ENCODE data around the gene MAD1L1. TPM values are rescaled to one million over a fixed set of nuclear protein-coding genes. Genes with fewer than 3 reads are reported as not detected.

MAD1L1 gene
- total RNA-seq, 1 experiment from 2014 or later = 50.8 TPM

DNA sequence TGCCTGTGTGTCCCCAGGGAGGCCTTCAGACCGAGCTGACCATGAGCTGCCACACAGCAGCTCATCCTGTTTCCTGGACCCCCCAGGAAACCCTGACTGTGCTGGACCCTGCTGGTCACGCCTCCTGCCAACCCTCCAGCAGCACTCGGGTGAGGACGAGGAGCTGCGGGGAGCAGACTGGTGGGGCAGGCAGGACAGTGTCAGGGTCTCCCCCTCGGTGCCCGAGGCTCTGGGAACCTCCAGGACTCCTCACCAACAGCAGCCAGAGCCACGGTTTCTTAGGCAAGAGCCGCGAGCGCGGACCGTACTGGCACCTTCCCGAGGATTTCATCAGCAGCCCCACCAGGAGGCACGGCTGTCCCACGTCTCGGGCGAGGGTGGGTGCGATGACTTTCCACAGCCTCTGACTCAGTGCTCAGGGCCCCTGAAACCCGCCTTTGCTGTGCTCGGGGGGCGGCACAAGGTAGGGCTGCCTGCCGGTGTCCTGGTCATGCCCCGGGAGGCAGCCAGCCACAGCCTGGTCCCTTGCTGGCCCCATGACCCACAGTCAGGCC lies 375.8 kb downstream of the MAD1L1 start:
- ChIA-PET CTCF (no interaction called here), POLR2A (ENCODE audit: unreplicated experiment) (interaction anchor here (0.7 kb wide), 1 partner anchor 498 kb away, joined by 4 read pairs; no protein-coding TSS in a partner anchor)
- no TSS peak for BruUV-seq (replicated peaks)
- Histone ChIP-seq H3F3A (ENCODE audit: insufficient read depth, low read depth) (no peaks in the 10 kb centered on the region), H3K4me1 (replicated peaks; ENCODE audit: insufficient read depth) (no peaks in the 10 kb centered on the region), H2AFZ (no peak overlapping the region), H3K27ac (no peak overlapping the region), H3K36me3 (ENCODE audit: low read depth) (no peaks in the 10 kb centered on the region), H3K27me3 (ENCODE audit: insufficient read depth, low read depth) (no peaks in the 10 kb centered on the region), H3K4me2 (no peak overlapping the region), H3K9me2 (ENCODE audit: insufficient read depth) (no peaks in the 10 kb centered on the region), H3K4me3 (no peak overlapping the region), H3K79me2 (ENCODE audit: low read depth) (no peaks in the 10 kb centered on the region), H4K20me1 (ENCODE audit: insufficient read depth) (no peaks in the 10 kb centered on the region), H3K9me3 (ENCODE audit: insufficient read depth, low read depth) (no peaks in the 10 kb centered on the region)
- intact Hi-C loops (cut with micrococcal nuclease; ENCODE audit: unreplicated experiment) = no loop called here
- DNase-seq = no peak
- TF ChIP-seq CTCF (conservative IDR thresholded peaks at IDR 0.05) (no peak), EZH2 (IDR thresholded peaks at IDR 0.05; ENCODE audit: low read depth) (no peak)

DNA sequence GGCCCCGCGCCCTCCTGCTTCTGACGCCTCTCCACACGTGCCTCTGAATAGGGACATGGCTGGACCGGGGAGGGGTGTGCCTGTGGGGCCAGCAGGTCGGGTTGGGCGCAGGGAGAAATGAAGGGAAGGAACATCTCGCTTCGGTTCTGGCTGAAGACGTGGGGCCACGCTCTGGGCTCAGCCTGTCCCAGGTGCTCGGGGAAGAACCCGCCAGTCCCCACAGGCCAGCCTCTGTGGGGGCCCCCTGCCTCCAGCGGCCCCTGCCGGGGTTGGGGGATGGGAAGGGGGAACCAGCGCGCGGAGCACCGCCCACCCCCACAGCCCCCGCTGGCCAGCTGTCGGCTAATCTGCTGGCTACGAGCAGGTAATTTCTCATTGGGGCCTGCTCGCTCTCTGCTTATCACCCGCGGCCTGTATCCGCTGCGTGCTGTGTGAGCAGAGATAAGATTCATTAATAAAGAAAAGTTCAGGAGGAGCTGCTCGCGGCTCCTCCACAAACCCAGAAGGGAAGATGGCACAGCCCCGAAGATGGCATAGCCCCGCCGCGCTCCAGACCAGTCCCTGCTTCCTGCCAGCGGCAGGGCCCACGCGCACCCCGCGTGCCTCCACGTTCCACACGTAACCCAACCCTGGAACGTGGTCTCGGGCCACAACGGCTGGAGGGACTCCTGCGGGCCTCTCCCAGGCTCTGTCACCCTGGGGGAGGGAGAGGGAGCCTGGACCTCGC lies 376.4 kb downstream of the MAD1L1 start:
- Histone ChIP-seq H4K20me1 (ENCODE audit: insufficient read depth) (no peaks in the 10 kb centered on the region), H3K9me3 (ENCODE audit: insufficient read depth, low read depth) (no peaks in the 10 kb centered on the region), H3F3A (ENCODE audit: insufficient read depth, low read depth) (no peaks in the 10 kb centered on the region), H3K4me3 (no peak overlapping the region), H3K4me2 (no peak overlapping the region), H3K27ac (no peak overlapping the region), H2AFZ (no peak overlapping the region), H3K9me2 (ENCODE audit: insufficient read depth) (no peaks in the 10 kb centered on the region), H3K4me1 (replicated peaks; ENCODE audit: insufficient read depth) (no peaks in the 10 kb centered on the region), H3K36me3 (ENCODE audit: low read depth) (no peaks in the 10 kb centered on the region), H3K79me2 (ENCODE audit: low read depth) (no peaks in the 10 kb centered on the region), H3K27me3 (ENCODE audit: insufficient read depth, low read depth) (no peaks in the 10 kb centered on the region)
- intact Hi-C loops (cut with micrococcal nuclease; ENCODE audit: unreplicated experiment) = no loop called here
- CTCF ChIA-PET = no interaction called here
- BruUV-seq (replicated peaks) = no TSS peak
- POLR2A ChIA-PET (ENCODE audit: unreplicated experiment) = interaction anchor here (0.7 kb wide), 1 partner anchor 499 kb away, joined by 4 read pairs; no protein-coding TSS in a partner anchor
- no peak for DNase-seq
- TF ChIP-seq CTCF (conservative IDR thresholded peaks at IDR 0.05) (no peak), EZH2 (IDR thresholded peaks at IDR 0.05; ENCODE audit: low read depth) (no peak)

GRCh38 chr7:1855725-1856160 lies 377.0 kb downstream of the MAD1L1 start:
- Histone ChIP-seq H3K4me1 (replicated peaks; ENCODE audit: insufficient read depth) (no peaks in the 10 kb centered on the region), H3K4me3 (no peak overlapping the region), H3K27me3 (ENCODE audit: insufficient read depth, low read depth) (no peaks in the 10 kb centered on the region), H3K4me2 (no peak overlapping the region), H3K9me3 (ENCODE audit: insufficient read depth, low read depth) (no peaks in the 10 kb centered on the region), H2AFZ (no peak overlapping the region), H3K79me2 (ENCODE audit: low read depth) (no peaks in the 10 kb centered on the region), H3K27ac (no peak overlapping the region), H3K9me2 (ENCODE audit: insufficient read depth) (no peaks in the 10 kb centered on the region), H4K20me1 (ENCODE audit: insufficient read depth) (0 out of 2 replicates have a peak, but pooled peaks cover 1% of the 10 kb centered on the region), H3K36me3 (ENCODE audit: low read depth) (no peaks in the 10 kb centered on the region), H3F3A (ENCODE audit: insufficient read depth, low read depth) (no peaks in the 10 kb centered on the region)
- TF ChIP-seq CTCF (conservative IDR thresholded peaks at IDR 0.05) = no peak
- no peak for TF ChIP-seq EZH2 (IDR thresholded peaks at IDR 0.05; ENCODE audit: low read depth)
- BruUV-seq (replicated peaks) = no TSS peak
- intact Hi-C loops (cut with micrococcal nuclease; ENCODE audit: unreplicated experiment) = no loop called here
- ChIA-PET CTCF (no interaction called here), POLR2A (ENCODE audit: unreplicated experiment) (no interaction called here)
- no peak for DNase-seq

Data from PC-9 (cell line).